ENCODE results near the gene SIK1.
"Not testable (repeated sequence)": the region's sequence is repeated elsewhere in the genome, so short reads cannot be mapped to it uniquely, and the experiment has no call there.

DNA sequence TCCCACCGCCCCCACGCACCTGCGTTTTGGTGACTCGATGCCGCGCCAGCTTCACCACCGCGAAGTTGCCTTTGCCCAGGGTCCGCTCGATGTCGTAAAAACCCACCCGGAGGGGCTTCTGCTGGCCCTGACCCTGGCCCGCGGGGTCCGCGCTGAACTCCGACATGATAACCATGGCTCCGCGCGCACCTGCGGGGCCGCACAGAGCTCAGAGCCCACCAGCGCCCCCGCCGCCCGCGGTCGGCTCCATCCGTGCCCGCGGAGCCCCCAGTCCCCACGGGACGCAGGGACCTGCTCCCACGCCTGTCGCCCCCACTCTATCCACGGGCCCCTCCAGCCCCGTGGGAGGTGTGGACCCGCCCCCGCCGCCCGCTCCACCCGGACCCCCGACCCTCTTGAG lies 927 bp downstream of the SIK1 start:
- TF ChIP-seq POLR2AphosphoS5 (IDR thresholded peaks at IDR 0.05; ENCODE audit: borderline replicate concordance, low read depth, low read length); EZH2 (IDR thresholded peaks at IDR 0.05); FOXP2 (optimal IDR thresholded peaks at IDR 0.05; ENCODE audit: control extremely low read depth, extremely low read length, insufficient read depth): not testable (repeated sequence)

Measured in SK-N-MC (cell line).